Measurements from ENCODE around the gene RSRP1. TPM values are rescaled to one million over a fixed set of nuclear protein-coding genes. Genes with fewer than 3 reads are reported as not detected.
A peak's percentile ranks its signal among the peaks of the same experiment; 100 is the strongest.

Gene RSRP1
- total and polyA plus RNA-seq, 5 experiments from 2014 or later: 29.8 to 401 (median 40.5) TPM

DNA sequence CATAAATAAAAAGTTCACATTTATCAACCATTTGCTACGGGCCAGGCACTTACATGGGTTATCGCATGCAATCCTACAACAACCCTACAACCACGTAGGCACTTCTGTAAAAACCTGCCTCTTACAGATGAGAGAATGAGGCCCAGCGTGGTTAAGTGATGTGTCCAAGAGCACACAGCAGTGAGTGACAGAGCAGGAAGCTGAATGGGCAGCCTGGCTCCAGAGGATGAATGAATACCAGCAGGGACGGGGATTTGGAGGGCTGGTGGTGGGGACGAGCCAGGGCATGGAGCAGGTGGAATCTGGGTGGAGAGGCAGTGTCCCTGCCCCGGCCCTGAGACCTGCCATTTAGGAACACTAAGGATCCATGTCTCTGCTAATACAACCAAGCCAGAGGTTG is 50.4 kb downstream of the RSRP1 start:
- DNase-seq (no peak), ATAC-seq (no peak)
- Mint-ChIP-seq H3K27me3 (peaks cover 0 to 5% (median 4%) of the 10 kb centered on the region in 5 donors), H3K36me3 (no peaks in the 10 kb centered on the region), H3K4me3 (peak overlapping the region in 2 of 10 donors; percentile 42 to 48), H3K27ac (peak overlapping the region in 3 of 10 donors; percentile 24 to 49 (median 47)), H3K4me1 (peaks cover 19 to 32% (median 25%) of the 10 kb centered on the region in 4 donors), H3K9me3 (no peaks in the 10 kb centered on the region)
- POLR2A ChIA-PET: interaction anchor here (0.6 kb wide), 1 partner anchor 268 kb away, joined by 3 read pairs; no protein-coding TSS in a partner anchor

DNA sequence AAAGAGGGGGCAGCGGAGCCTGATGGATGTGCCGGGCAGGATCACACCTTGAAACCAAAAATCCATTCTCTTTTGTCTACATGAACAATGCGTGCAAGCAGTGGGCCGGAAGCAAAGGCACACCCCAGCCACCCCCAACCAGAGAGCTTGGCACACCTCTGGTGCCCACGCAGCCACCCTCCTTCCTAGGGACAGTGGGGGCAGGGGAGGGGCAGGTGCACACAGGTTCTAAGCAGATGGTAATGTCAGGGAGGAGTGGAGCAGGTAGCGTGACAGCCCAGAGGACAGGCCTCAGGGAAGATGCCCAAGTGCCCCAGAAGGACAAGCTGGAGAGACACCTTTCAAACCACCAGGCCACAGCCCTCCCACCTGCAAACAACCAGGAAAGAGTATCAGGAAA is 51.4 kb downstream of the RSRP1 start:
- H3K27ac Mint-ChIP-seq: peak overlapping the region in 1 of 10 donors; percentile 77
- no peaks in the 10 kb centered on the region for H3K9me3 Mint-ChIP-seq
- no peak for ATAC-seq
- DNase-seq: no peak
- no peaks in the 10 kb centered on the region for H3K36me3 Mint-ChIP-seq
- peak overlapping the region in 4 of 10 donors; percentile 2 to 10 (median 7) for H3K4me3 Mint-ChIP-seq
- H3K4me1 Mint-ChIP-seq: peaks cover 19 to 32% (median 25%) of the 10 kb centered on the region in 4 donors
- POLR2A ChIA-PET: interaction anchor here (1.0 kb wide), 1 partner anchor 51 kb away, joined by 3 read pairs; the partner anchor contains the start of gene RSRP1
- H3K27me3 Mint-ChIP-seq: peaks cover 0 to 5% (median 4%) of the 10 kb centered on the region in 5 donors

DNA sequence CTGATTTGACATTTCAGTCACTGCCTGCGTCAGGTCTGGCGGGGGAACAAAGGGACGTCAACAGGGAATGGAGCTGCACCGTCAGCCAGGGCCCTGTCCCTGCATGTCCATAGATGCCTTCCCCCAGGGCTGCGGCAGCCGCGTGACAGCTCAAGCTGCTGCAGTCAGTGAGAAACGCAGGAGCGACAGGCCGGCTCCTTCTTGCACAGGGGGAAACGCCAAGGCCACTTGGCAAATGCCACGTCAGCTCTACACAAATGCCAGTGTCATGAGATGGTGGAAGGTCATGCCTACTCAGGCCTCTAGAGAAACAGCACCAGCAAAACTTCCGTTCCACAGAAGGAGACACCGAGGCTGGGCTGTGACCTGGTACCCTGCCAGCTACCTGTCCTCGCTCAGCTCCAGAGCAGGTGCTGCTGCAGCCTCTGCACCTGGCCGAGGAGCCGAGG is 52.7 kb downstream of the RSRP1 start:
- DNase-seq (no peak), ATAC-seq (no peak)
- Mint-ChIP-seq H3K27ac (peak overlapping the region in 2 of 10 donors; percentile 29 to 47), H3K4me1 (peaks cover 14 to 32% (median 25%) of the 10 kb centered on the region in 4 donors), H3K27me3 (peaks cover 0 to 5% (median 3%) of the 10 kb centered on the region in 5 donors), H3K9me3 (no peaks in the 10 kb centered on the region), H3K36me3 (no peaks in the 10 kb centered on the region), H3K4me3 (no peak overlapping the region)
- POLR2A ChIA-PET: no interaction called here

DNA sequence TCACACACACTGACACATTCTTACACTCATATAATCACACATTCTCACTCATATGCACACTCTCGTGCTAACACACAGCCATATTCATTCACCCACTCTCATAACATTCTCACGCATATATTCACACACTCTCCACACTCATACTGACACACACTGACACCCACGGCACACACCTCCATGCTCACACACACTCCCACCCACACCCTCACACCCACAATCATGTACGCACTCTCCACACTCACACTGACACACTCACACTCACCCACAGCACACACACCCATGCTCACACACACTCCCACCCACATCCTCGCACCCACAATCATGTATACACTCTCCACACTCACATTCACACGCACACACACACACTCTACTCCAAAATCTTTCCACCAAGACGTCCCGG is 53.2 kb downstream of the RSRP1 start:
- no peak overlapping the region for H3K4me3 Mint-ChIP-seq
- peak overlapping the region in 2 of 10 donors; percentile 17 to 69 for H3K27ac Mint-ChIP-seq
- ATAC-seq (no peak), DNase-seq (no peak)
- POLR2A ChIA-PET: interaction anchor here (0.7 kb wide), 1 partner anchor 29 kb away, joined by 5 read pairs; no protein-coding TSS in a partner anchor
- peaks cover 0 to 5% (median 3%) of the 10 kb centered on the region in 5 donors for H3K27me3 Mint-ChIP-seq
- no peaks in the 10 kb centered on the region for H3K36me3 Mint-ChIP-seq
- H3K9me3 Mint-ChIP-seq: no peaks in the 10 kb centered on the region
- H3K4me1 Mint-ChIP-seq: peaks cover 14 to 27% (median 22%) of the 10 kb centered on the region in 4 donors

DNA sequence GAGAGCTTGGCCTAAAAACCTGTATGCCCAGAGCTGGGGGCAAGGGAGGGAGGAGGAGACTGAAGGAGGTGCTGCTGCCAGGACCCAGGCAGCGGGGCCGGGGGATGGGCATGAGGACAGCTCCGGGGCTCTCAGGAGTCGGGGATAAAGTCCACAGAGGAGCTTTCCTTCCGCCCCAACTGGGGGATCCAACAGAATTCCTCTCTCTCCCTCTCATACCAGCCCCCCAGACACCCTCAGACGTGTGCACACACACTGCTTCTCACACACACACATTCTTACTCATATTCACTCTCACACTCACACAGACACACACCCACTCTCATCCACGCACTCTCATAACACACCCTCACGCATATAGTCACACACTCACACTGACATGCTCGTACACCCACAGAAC is 54.0 kb downstream of the RSRP1 start:
- H3K27ac Mint-ChIP-seq: peak overlapping the region in 3 of 10 donors; percentile 16 to 40 (median 19)
- H3K27me3 Mint-ChIP-seq: peaks cover 0 to 5% (median 3%) of the 10 kb centered on the region in 5 donors
- peaks cover 7 to 19% (median 14%) of the 10 kb centered on the region in 4 donors for H3K4me1 Mint-ChIP-seq
- no peaks in the 10 kb centered on the region for H3K9me3 Mint-ChIP-seq
- no peak for DNase-seq
- POLR2A ChIA-PET: interaction anchor here (0.6 kb wide), 1 partner anchor 19 kb away, joined by 3 read pairs; no protein-coding TSS in a partner anchor
- H3K36me3 Mint-ChIP-seq: no peaks in the 10 kb centered on the region
- H3K4me3 Mint-ChIP-seq: no peak overlapping the region
- ATAC-seq: no peak

Other genes starting within 250 kb of the RSRP1 start
- gene SYF2, start 15.0 kb downstream of the RSRP1 start, total RNA-seq: 10 to 100 TPM; 78.7 to 87.6 TPM
- gene SYF2, start 15.0 kb downstream of the RSRP1 start, polyA plus RNA-seq: 10 to 100 TPM; 69.1 to 78.6 (median 75.2) TPM
- gene RHD, start 25.1 kb upstream of the RSRP1 start, total RNA-seq: not detected
- gene RHD, start 25.1 kb upstream of the RSRP1 start, polyA plus RNA-seq: under 1 TPM in 2 of 3 donors, not detected in 1; 0.11 to 0.12 TPM
- gene TMEM50A, start 90.9 kb upstream of the RSRP1 start, total RNA-seq: 100 to 1,000 TPM in 1 of 2 experiments, 10 to 100 TPM in 1; 89.0 to 101 TPM
- gene TMEM50A, start 90.9 kb upstream of the RSRP1 start, polyA plus RNA-seq: 100 to 1,000 TPM; 130 to 201 (median 146) TPM
- under 1 TPM; 0.44 to 0.60 TPM for gene RHCE, start 173.4 kb upstream of the RSRP1 start, total RNA-seq
- gene RHCE, start 173.4 kb upstream of the RSRP1 start, polyA plus RNA-seq: 1 to 10 TPM in 1 of 3 donors, under 1 TPM in 2; 0.30 to 1.1 (median 0.81) TPM
- gene MACO1, start 183.4 kb upstream of the RSRP1 start, total RNA-seq: 10 to 100 TPM; 26.9 to 28.0 TPM
- 1 to 10 TPM; 7.6 to 8.8 (median 7.6) TPM for gene MACO1, start 183.4 kb upstream of the RSRP1 start, polyA plus RNA-seq